HT1080 (cell line): ENCODE data around the gene NLRP1. TPM values are rescaled to one million over a fixed set of nuclear protein-coding genes. Genes with fewer than 3 reads are reported as not detected.

Source experiments
- DNase-seq: peaks from one replicate; pipeline ENCODE4 v3.0.0-alpha.2; 2015; ENCODE audit warnings: low read depth
- total RNA-seq: library from RNA; depleted of rRNA; stranded (reverse); fragments of >200 nt; shearing (Covaris generic); gene quantifications from 2 replicates; pipeline ENCODE4 v1.2.3, GENCODE V29; 2014; rRNA removed

NLRP1 gene
- total RNA-seq, 1 experiment from 2014 or later: 15.9 TPM

DNA sequence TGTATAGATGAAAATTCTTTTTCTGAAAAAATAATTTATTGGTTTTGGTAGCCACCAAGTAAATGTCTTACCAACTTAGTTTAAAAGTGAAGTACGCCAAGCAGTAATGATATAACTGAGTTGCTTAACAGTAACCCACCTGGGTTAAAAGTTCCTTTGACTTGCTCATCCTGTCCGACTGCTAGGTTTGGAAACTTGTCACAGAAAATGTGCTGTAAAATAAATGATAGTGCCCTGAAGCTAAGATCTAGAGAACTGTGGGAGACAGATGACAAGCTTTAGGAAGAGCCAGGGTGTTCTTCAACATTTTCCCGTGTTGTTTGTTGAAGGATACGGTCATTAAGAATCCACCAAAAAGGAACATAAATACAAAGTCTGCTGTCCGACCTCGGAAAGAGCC, 103.3 kb downstream of the NLRP1 start:
- no peak for DNase-seq

DNA sequence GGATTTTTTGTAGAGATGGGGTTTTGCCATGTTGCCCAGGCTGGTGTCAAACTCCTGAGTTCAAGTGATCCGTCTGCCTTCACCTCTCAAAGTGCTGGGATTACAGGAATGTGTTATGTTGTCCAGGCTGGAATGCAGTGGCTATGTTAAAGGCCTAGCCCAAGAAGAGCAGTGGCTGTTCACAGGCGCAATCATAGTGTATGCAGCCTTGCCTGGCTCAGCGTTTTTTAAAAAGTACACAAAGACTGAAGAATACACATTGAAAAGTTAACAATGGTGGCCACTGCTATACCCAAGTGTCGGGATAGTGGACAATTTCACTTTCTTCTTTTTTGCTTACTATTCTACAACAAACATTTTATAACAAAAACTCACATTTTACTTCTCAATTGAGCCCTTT, 105.3 kb downstream of the NLRP1 start:
- DNase-seq: no peak

DNA sequence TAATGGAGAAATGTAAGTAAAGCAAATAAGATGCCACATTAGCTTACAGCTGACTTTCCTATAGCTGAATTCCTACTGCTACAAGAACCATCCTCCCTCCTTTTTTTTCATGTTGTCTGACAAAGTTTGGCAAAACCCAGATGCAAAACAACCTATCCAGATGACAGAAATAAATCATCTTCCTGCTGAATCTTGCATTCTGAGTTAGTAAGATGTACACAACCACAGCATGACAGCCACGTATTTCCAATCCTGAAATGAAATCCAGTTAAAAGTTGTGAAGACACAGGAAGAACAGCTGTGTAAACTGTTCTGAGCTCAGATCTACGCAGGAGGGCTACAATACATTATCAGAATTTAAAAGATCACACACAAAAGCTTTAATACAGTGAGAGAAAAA, 110.4 kb downstream of the NLRP1 start:
- no peak for DNase-seq

DNA sequence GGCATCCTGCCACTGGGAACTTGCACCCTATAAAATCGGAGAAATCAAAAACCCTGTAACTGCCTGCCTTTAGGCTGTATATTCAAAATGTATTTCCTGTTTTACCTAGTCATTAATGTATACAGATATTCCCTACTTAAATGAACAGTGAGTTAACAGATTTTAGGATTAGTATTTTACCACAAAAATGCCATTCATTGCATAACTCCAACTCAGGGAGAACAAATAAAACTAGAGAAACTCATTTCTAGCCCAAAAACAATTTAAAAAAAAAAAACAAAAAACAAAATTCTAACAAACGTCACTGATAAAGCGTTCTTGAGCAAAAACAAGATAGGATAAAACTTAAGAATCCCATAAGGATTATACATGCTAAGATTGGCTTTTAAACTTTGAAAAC, 111.8 kb downstream of the NLRP1 start:
- no peak for DNase-seq

DNA sequence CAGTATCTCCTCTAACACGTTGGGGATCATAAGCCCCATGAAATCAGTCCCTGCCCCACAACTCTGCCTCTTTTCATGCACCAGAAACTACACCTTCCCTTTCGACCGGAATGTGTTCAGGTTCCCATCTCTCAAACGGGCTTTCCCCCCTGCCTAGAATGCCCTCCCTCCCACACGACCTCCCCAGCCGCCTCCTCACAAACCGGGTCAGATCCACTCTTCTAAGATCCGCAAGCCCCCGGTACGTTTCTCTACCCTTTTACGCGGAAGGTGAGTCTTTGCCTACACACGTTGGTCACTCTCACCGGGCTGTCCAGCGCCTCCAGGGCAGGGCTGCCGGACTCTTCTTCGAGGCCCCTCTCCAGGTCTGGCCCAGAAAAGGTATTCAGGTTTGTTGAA, 116.2 kb downstream of the NLRP1 start:
- DNase-seq: no peak

DNA sequence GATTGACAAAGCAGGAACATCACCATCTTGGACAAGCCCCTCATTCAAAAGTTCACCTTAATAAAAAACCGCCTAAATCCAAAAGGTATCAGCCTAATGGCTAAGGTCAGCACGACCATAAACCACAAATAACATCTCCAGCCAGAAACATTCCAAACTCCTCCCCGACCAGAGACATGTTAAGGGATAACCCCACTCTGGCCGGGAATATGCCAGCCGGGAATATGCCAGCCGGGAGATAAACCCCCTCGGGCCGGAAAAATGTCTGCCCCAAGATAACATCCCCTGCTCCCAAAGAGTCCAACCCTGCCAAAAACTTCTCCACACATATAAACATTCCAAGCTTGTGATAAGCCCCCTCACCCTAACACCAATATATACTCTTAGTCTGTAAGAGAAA, 116.9 kb downstream of the NLRP1 start:
- no peak for DNase-seq

DNA sequence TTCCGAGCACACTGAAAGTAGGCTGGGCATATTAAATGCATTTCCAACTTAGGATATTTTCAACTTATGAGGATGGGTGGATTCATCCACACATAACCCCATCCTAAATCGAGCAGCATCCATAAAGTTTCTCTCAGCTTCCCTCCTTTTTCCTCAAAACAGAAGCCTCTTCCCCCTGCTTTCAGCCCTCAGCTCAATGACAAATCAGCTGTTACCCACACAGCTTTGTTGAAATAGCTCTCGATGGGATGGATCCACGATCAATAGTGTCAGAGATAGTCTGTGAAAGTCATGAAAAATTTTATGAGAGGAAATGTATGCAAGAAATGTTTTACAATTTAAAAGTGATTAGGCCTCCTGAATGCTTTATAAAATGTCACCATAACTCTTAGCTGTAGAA, 118.0 kb downstream of the NLRP1 start:
- DNase-seq: no peak

DNA sequence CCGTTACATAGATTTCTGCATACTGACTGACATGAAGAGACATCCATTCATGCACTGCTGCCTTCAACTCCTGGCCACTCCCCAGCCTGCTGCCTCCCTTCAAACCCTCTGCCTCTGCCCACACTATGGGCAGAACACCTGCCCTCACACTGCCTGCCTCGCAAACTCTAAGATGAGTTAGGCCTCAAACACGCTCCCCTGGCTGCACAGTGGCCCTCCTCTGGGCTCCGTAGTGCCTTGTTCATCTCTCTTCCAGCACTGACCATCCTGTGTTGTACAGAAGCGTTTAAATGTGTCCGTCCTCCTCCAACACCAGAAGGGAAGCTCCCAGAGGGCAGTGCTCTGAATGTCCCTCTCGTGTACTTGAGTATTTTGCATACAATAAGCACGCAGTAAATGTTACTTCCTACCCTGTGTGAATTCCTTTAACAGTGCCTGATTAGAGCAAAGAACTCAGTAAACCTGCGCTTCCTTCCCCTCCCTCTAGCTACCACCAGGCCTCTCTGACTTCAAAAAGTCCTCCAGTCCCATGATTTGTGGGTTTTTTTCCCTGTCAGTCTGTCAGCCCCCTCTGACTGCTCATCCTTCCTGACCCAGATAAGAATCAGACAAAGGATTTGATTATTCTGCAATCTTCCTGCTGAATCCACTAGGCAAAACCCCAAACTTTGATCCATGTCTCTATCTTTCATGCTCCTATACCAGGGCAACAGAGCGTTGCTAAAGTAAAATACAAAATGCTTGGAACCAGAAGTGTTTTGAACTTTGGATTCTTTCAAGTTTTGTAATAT, 119.4 kb downstream of the NLRP1 start:
- no peak for DNase-seq

Other genes starting within 250 kb of the NLRP1 start
- gene NUP88, start 164.8 kb downstream of the NLRP1 start, total RNA-seq: 163 and 219 TPM in 2 replicates
- gene RPAIN, start 164.3 kb downstream of the NLRP1 start, total RNA-seq: 45.8 and 68.7 TPM in 2 replicates
- 661 and 738 TPM in 2 replicates for gene C1QBP, start 145.4 kb downstream of the NLRP1 start, total RNA-seq
- gene DHX33, start 115.5 kb downstream of the NLRP1 start, total RNA-seq: 13.4 and 26.3 TPM in 2 replicates
- 47.4 and 64.4 TPM in 2 replicates for gene DERL2, start 98.3 kb downstream of the NLRP1 start, total RNA-seq
- gene MIS12, start 97.9 kb downstream of the NLRP1 start, total RNA-seq: 18.7 and 25.9 TPM in 2 replicates